ENCODE measurements around the gene SPEG.
"Not testable (repeated sequence)": the region's sequence is repeated elsewhere in the genome, so short reads cannot be mapped to it uniquely, and the experiment has no call there.

SPEG gene

GRCh38 chr2:219434718-219435525, at the start of gene SPEG:
SPEG (plus strand) TSS chr2:219434843; CDS start chr2:219434978, 135 bp downstream.
- Histone ChIP-seq H3K9ac (ENCODE audit: low read depth, low read length) (peak within 1 kb of the TSS; percentile 69), H3K27me3 (ENCODE audit: insufficient read depth, low read length) (peaks cover 50% of the 10 kb centered on the region)

GRCh38 chr2:219384859-219385258, 49.8 kb upstream of the SPEG start:
- Histone ChIP-seq H3K9me3 (ENCODE audit: insufficient read depth, low read depth, low read length) (no peaks in the 10 kb centered on the region), H3K36me3 (ENCODE audit: insufficient read depth, low read depth, low read length) (peaks cover 55% of the 10 kb centered on the region), H3K27ac (ENCODE audit: low read length) (no peak overlapping the region), H3K9ac (ENCODE audit: low read depth, low read length) (no peak overlapping the region), H3K4me1 (ENCODE audit: insufficient read depth, low read length) (no peaks in the 10 kb centered on the region), H3K4me3 (ENCODE audit: low read length) (no peak overlapping the region), H3K27me3 (ENCODE audit: insufficient read depth, low read length) (no peaks in the 10 kb centered on the region)

More at GRCh38 chr2:219434718-219435525, at the start of gene SPEG:
- Histone ChIP-seq H3K36me3 (ENCODE audit: insufficient read depth, low read depth, low read length) (no peaks in the 10 kb centered on the region), H3K4me1 (ENCODE audit: insufficient read depth, low read length) (peaks cover 3% of the 10 kb centered on the region; the same call in 1 of the 2 replicates), H3K9me3 (ENCODE audit: insufficient read depth, low read depth, low read length) (no peaks in the 10 kb centered on the region), H3K4me3 (ENCODE audit: low read length) (peak within 1 kb of the TSS; percentile 63), H3K27ac (ENCODE audit: low read length) (peak within 1 kb of the TSS; percentile 13)

- no peaks in the 10 kb centered on the region for H3K9me3 ChIP-seq (ENCODE audit: insufficient read depth, low read depth, low read length)
These were observed 48.6 kb upstream of the SPEG start for GRCh38 chr2:219385958-219386520.

GRCh38 chr2:219386532-219387280, 47.9 kb upstream of the SPEG start:
- Histone ChIP-seq H3K9me3 (ENCODE audit: insufficient read depth, low read depth, low read length) (no peaks in the 10 kb centered on the region), H3K4me1 (ENCODE audit: insufficient read depth, low read length) (no peaks in the 10 kb centered on the region), H3K9ac (ENCODE audit: low read depth, low read length) (peak overlapping the region; percentile 85; the same call in 1 of the 2 replicates), H3K36me3 (ENCODE audit: insufficient read depth, low read depth, low read length) (peaks cover 41% of the 10 kb centered on the region), H3K27me3 (ENCODE audit: insufficient read depth, low read length) (no peaks in the 10 kb centered on the region), H3K4me3 (ENCODE audit: low read length) (peak overlapping the region; percentile 94), H3K27ac (ENCODE audit: low read length) (no peak overlapping the region)

More at GRCh38 chr2:219385958-219386520, 48.6 kb upstream of the SPEG start:
- Histone ChIP-seq H3K4me3 (ENCODE audit: low read length) (no peak overlapping the region), H3K9ac (ENCODE audit: low read depth, low read length) (no peak overlapping the region), H3K27ac (ENCODE audit: low read length) (no peak overlapping the region), H3K36me3 (ENCODE audit: insufficient read depth, low read depth, low read length) (peaks cover 47% of the 10 kb centered on the region), H3K4me1 (ENCODE audit: insufficient read depth, low read length) (no peaks in the 10 kb centered on the region), H3K27me3 (ENCODE audit: insufficient read depth, low read length) (no peaks in the 10 kb centered on the region)

- Histone ChIP-seq H3K36me3 (ENCODE audit: insufficient read depth, low read depth, low read length) (peaks cover 33% of the 10 kb centered on the region), H3K4me1 (ENCODE audit: insufficient read depth, low read length) (no peaks in the 10 kb centered on the region), H3K27ac (ENCODE audit: low read length) (no peak within 1 kb of the TSS)
These were observed 47.1 kb upstream of the SPEG start, which contains the start of gene DNPEP for GRCh38 chr2:219387306-219388120. DNPEP (minus strand) TSS chr2:219387912; CDS start chr2:219387794, 118 bp downstream.

GRCh38 chr2:219388121-219388906, 46.3 kb upstream of the SPEG start:
- Histone ChIP-seq H3K27ac (ENCODE audit: low read length) (no peak overlapping the region), H3K27me3 (ENCODE audit: insufficient read depth, low read length) (no peaks in the 10 kb centered on the region), H3K4me1 (ENCODE audit: insufficient read depth, low read length) (no peaks in the 10 kb centered on the region), H3K9ac (ENCODE audit: low read depth, low read length) (peak overlapping the region; percentile 71), H3K4me3 (ENCODE audit: low read length) (peak overlapping the region; percentile 88), H3K9me3 (ENCODE audit: insufficient read depth, low read depth, low read length) (no peaks in the 10 kb centered on the region), H3K36me3 (ENCODE audit: insufficient read depth, low read depth, low read length) (peaks cover 26% of the 10 kb centered on the region)

More at GRCh38 chr2:219387306-219388120, 47.1 kb upstream of the SPEG start, which contains the start of gene DNPEP:
- H3K4me3 ChIP-seq (ENCODE audit: low read length), result peak within 1 kb of the TSS; percentile 94
- H3K9me3 ChIP-seq (ENCODE audit: insufficient read depth, low read depth, low read length), result no peaks in the 10 kb centered on the region
- H3K27me3 ChIP-seq (ENCODE audit: insufficient read depth, low read length), result no peaks in the 10 kb centered on the region
- H3K9ac ChIP-seq (ENCODE audit: low read depth, low read length), result peak within 1 kb of the TSS; percentile 85

DNA sequence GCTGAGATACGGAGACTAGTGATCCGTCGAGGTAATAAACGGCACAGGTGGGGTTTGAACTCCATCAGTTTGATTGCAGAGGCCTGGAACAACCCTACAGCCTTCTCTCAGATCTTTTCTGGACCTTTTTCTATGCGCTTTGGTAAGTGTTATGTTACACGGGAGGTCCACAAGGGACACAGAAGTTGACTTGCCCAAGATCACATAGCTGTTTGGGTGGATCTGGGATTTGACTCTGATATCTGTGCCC, 45.8 kb upstream of the SPEG start:
- peaks cover 21% of the 10 kb centered on the region for H3K36me3 ChIP-seq (ENCODE audit: insufficient read depth, low read depth, low read length)
- H3K9me3 ChIP-seq (ENCODE audit: insufficient read depth, low read depth, low read length), result no peaks in the 10 kb centered on the region
- H3K27me3 ChIP-seq (ENCODE audit: insufficient read depth, low read length), result no peaks in the 10 kb centered on the region
- no peaks in the 10 kb centered on the region for H3K4me1 ChIP-seq (ENCODE audit: insufficient read depth, low read length)
- no peak overlapping the region for H3K27ac ChIP-seq (ENCODE audit: low read length)
- H3K4me3 ChIP-seq (ENCODE audit: low read length), result peak overlapping the region; percentile 88
- H3K9ac ChIP-seq (ENCODE audit: low read depth, low read length), result peak overlapping the region; percentile 71

- H3K27ac ChIP-seq (ENCODE audit: low read length), result no peak overlapping the region
- no peaks in the 10 kb centered on the region for H3K9me3 ChIP-seq (ENCODE audit: insufficient read depth, low read depth, low read length)
- no peak overlapping the region for H3K9ac ChIP-seq (ENCODE audit: low read depth, low read length)
- H3K4me3 ChIP-seq (ENCODE audit: low read length), result no peak overlapping the region
- no peaks in the 10 kb centered on the region for H3K36me3 ChIP-seq (ENCODE audit: insufficient read depth, low read depth, low read length)
- H3K4me1 ChIP-seq (ENCODE audit: insufficient read depth, low read length), result no peaks in the 10 kb centered on the region
- no peaks in the 10 kb centered on the region for H3K27me3 ChIP-seq (ENCODE audit: insufficient read depth, low read length)
These were observed 41.9 kb upstream of the SPEG start for GRCh38 chr2:219392754-219393153.

GRCh38 chr2:219395056-219395455, 39.6 kb upstream of the SPEG start:
- H3K27ac ChIP-seq (ENCODE audit: low read length); H3K27me3 ChIP-seq (ENCODE audit: insufficient read depth, low read length); H3K9me3 ChIP-seq (ENCODE audit: insufficient read depth, low read depth, low read length); H3K4me3 ChIP-seq (ENCODE audit: low read length); H3K9ac ChIP-seq (ENCODE audit: low read depth, low read length); H3K36me3 ChIP-seq (ENCODE audit: insufficient read depth, low read depth, low read length); H3K4me1 ChIP-seq (ENCODE audit: insufficient read depth, low read length): not testable (repeated sequence)

GRCh38 chr2:219395609-219396008, 39.0 kb upstream of the SPEG start:
- no peak overlapping the region for H3K9ac ChIP-seq (ENCODE audit: low read depth, low read length)
- no peak overlapping the region for H3K27ac ChIP-seq (ENCODE audit: low read length)
- no peaks in the 10 kb centered on the region for H3K27me3 ChIP-seq (ENCODE audit: insufficient read depth, low read length)
- H3K36me3 ChIP-seq (ENCODE audit: insufficient read depth, low read depth, low read length), result no peaks in the 10 kb centered on the region
- H3K9me3 ChIP-seq (ENCODE audit: insufficient read depth, low read depth, low read length), result no peaks in the 10 kb centered on the region
- no peak overlapping the region for H3K4me3 ChIP-seq (ENCODE audit: low read length)
- no peaks in the 10 kb centered on the region for H3K4me1 ChIP-seq (ENCODE audit: insufficient read depth, low read length)

All from iPS-20b (cell line).